ENCODE data around the gene NISCH.

NISCH gene

GRCh38 chr3:52455283-52456168, at the start of gene NISCH:
NISCH (plus strand) TSS chr3:52455604; CDS start chr3:52455642, 38 bp downstream.
- peak; percentile 94 for DNase-seq

DNA sequence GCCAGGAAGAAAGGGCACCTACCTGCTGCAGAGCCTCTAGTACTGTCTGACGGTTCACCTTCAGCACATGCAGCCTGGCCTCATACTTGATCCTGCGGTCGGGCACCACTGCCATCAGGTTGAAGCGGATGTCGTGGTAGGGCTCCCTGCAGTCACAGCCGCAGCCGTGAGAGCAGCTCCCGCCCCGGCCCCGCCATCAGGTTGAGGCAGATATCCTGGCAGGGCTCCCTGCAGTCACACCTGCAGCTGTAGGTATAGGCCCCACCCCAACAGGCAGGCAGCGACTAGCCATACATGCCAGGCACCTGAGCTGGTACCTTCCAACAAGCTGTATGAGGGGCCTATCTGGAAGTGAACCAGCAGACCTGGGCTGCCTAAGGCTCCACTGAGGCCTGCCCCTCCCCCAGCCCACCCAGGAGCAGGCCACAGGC, 49.2 kb upstream of the NISCH start:
- peak; percentile 22 for DNase-seq

- peak; percentile 32 for DNase-seq
These were observed 48.5 kb upstream of the NISCH start for GRCh38 chr3:52406791-52407510.

DNA sequence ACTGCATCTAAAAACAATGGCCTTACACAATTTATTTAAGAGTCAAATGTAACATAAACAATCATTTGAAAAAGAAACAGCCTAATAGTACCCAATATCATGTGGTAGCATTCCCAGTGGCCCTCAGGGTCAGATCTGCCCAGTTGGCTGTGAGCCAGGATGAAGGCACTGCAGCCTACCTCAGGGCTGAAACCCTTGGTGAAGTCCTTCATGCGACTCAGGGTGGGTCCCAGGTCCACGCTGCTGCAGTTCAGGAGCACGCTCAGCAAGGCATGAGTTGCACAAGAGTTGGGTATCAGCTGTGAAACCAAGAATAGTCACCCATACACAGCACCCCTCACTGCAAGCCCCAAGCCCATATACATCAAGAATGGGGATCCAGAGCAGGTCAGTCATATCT, 47.6 kb upstream of the NISCH start:
- DNase-seq = peak; percentile 28

DNA sequence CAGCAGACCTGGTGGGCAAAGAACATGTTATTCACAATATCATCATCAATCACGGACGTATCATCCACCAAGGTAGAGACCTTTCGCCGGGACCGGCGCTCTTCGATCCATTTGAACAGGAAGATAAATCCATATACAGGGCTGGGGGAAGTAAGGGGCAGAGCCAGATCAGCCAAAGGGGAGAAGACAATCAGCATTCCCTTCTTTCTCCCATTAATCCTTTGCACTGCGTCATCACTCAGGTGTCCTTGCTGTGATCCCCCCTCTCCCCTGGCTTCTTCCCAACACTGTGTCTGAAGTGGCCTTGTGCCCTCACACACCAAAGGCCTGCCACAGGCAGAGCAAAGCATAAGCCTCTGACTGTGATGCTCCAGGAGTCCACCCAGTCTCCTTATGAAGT, 46.9 kb upstream of the NISCH start:
- DNase-seq = peak; percentile 27

GRCh38 chr3:52415800-52416199, 39.6 kb upstream of the NISCH start:
- no peak for DNase-seq

- peak; percentile 15 for DNase-seq
These were observed 35.0 kb upstream of the NISCH start for GRCh38 chr3:52420388-52420787.

GRCh38 chr3:52422669-52423068, 32.7 kb upstream of the NISCH start:
- no peak for DNase-seq

DNA sequence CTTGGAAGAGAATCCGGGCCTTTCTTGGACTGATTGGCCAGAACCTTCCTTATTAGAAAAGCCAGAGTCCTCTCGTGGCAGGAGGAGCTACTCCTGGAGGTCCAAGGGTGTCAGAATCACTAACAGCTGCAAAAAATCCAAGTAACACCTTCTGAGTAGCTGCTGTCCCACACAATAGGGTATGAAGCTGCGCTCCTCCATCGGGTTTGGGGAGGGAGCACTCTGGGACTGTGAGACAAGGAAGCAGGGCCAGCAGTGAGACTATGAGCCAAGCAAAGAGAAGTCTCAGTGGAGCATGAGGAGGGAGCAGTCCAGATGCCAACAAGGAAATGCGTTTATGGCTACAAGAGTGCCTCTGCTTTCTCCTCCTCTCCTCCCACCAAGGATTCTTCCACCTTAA, 32.2 kb upstream of the NISCH start:
- DNase-seq = peak; percentile 19

DNA sequence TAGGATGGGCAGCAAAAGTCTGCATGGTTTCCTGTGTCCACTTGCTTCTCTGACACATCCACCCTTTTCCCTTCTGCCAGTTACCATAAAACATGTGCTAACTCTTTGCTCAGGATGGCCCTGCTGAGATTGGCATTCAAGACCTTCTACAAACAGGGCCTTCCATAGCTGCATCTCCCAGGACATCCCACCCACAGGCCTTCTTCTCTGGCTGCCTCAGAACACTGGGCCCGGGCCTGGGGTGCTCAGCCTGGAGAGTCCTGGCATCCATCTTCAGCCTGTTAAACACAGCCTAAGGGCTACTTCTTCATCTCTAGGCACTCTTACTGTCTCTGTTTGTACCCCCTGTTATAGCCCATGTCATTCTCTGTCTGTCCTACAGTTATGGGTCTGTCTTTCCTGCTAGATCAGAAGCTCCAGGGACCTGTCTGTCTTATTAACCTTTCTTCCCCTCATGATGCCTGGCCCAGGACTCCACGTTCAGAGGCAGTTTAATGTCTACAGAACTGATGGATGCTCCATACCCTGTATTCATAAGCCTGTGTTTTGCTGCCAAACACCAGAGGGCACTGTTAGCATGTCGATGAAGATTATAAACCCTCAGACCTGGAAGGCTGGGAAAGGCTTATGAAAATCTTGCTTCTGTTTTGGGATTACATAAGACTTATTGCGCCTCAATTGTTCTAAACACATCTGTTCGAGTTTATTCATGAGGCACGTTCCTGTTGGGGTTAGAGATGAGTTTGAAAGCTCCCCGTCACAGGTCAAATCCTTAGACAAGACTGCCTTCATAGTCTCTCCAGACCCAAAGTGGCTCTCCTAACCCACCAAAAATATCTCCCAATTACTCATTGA, 27.0 kb upstream of the NISCH start:
- peak; percentile 71 for DNase-seq

GRCh38 chr3:52429031-52429430, 26.4 kb upstream of the NISCH start:
- peak; percentile 14 for DNase-seq

GRCh38 chr3:52429779-52430415, 25.5 kb upstream of the NISCH start:
- no peak for DNase-seq

GRCh38 chr3:52430416-52430810, 25.0 kb upstream of the NISCH start:
- DNase-seq = no peak

- peak; percentile 15 for DNase-seq
These were observed 23.8 kb upstream of the NISCH start for GRCh38 chr3:52431459-52432223.

DNA sequence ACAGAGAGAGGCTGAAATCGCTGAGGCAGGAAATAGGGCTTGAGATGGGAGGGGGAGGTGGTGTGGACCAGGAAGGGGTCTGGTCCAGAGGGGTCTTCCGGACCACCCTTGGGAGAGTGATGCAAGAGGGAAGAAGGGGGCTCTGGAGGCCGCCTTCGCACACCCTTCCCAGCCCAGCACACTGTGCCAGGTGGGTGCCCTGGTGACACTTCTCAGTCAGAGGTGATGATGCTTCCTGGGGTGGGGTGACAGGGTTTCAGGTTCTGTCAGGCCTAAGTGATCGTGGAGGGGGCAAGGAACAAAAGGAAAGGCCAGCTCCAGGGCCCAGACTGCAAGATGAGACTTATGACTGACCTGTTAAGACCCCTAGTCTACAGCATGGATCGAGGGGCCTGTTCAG, 23.2 kb upstream of the NISCH start:
- no peak for DNase-seq

DNA sequence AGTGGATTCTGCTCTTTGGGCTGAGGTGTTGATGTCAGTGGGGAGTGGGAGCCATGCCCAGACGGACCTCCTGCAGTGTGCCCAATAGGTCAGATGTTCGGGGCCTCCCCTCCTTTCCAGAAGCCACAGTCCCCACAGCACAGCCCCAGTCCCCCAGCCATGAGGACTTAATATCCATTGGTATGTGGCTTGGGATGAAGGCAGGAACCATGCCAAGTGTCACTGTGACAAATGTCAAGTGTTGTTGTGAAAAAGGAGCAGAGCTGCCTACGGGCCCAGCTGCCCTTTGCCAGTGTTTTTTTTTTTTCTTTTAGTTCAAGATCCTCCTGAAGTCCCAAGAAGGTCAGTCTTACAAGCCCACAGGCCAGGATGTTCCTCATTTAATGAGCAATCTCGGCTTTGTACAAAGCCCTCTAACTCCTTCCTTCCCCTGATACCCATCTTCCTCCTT, 22.7 kb upstream of the NISCH start:
- DNase-seq = peak; percentile 47

- DNase-seq = peak; percentile 18
These were observed 21.9 kb upstream of the NISCH start for GRCh38 chr3:52433328-52433995.

GRCh38 chr3:52433996-52434479, 21.4 kb upstream of the NISCH start:
- no peak for DNase-seq

DNA sequence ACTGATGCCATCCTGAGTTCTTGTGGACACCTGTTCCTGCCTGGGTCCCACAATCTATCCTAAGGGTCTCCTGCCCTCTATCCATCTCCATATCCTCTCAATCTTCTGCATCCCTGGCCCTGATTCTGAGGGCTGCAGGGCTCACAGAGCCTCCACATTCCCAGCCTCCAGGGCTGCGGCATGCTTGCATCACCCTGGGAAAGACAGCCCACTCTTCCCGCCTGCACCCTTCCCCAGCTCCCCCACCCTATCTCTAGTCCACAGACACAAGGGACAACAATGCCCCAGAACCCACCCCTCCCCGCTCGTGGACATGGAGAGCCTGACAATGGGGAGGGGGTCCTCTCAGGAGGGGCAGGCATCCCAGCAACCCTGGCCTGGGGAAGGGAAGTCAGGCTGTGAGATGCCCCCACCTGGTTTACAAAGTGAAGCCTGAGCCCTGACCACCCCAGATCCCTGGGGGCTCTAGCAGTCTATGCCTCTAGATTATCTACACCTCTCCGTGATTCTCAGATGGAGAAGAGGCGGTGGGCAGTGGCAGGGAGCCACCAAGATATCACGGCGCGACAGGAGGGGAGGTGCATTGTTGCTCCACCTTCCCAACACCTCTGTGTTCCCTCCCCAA, 20.8 kb upstream of the NISCH start:
- DNase-seq = peak; percentile 16
